HepG2 (cell line): ENCODE data around the gene IRS2. TPM values are rescaled to one million over a fixed set of nuclear protein-coding genes. Genes with fewer than 3 reads are reported as not detected.

ENCODE experiments used
- ATAC-seq: fragments of 200-7000 bp; cut with Tn5 transposase; 3 replicates; pipeline ENCODE4 v1.9.1; 2020; ENCODE audit warnings: mild to moderate bottlenecking, moderate library complexity
- BruUV-seq: library from RNA; stranded (reverse); fragments of 400-500 nt; replicated peaks from 2 replicates; lab custom pipeline; 2021; lab: Mats Ljungman, UMichigan
- CTCF ChIA-PET: fragments of 300-600 bp; formaldehyde crosslinking; extraction: SDS; loops from one replicate; lab custom pipeline; 2021; ENCODE audit warnings: low total read pairs, inconsistent platforms, low intra/inter-chr PET ratio; lab: Yijun Ruan, JAX
- POLR2A ChIA-PET: fragments of 350-600 bp; sonication (Branson Sonifier 250); formaldehyde crosslinking; loops from one replicate; lab custom pipeline; 2020; ENCODE audit warnings: antibody characterized with exemption, inconsistent platforms; lab: Yijun Ruan, JAX
- DNase-seq: peaks from one replicate; pipeline ENCODE4 v3.0.0-alpha.2; 2015; ENCODE audit warnings: low spot score
- FAIRE-seq: peaks from 3 replicates; lab custom pipeline; 2011; peaks lifted over from hg19 to GRCh38; lab: Jason Lieb, UNC
- H2AFZ ChIP-seq: one replicate; pipeline ENCODE4 v1.6.1; 2011; ENCODE audit warnings: low read length, inconsistent platforms
- H3K27ac ChIP-seq: fragments of 300-600 bp; 3 replicates; pipeline ENCODE4 v1.8.0; 2011; ENCODE audit warnings: mixed run types, mild to moderate bottlenecking, mixed read lengths, low read length, inconsistent platforms; ENCODE audit not compliant: insufficient read depth; ENCODE audit errors: extremely low read length
- H3K27me3 ChIP-seq, 2 experiments: fragments of 200-600 bp in 1 of 2; 2 replicates in 1 of 2; 3 replicates in 1 of 2; pipeline versions ENCODE4 v1.6.0 to v1.8.0; 2011; ENCODE audit warnings: low read length in 2 of 2, mild to moderate bottlenecking in 2 of 2, moderate library complexity in 2 of 2, inconsistent platforms in 1 of 2; ENCODE audit not compliant: insufficient read depth in 2 of 2, control insufficient read depth in 1 of 2
- H3K36me3 ChIP-seq, 2 experiments: fragments of 200-600 bp in 1 of 2; replicated peaks in 1 of 2; 2 replicates in 1 of 2; 3 replicates in 1 of 2; pipeline versions ENCODE4 v1.5.1 to v1.8.0; 2011; ENCODE audit warnings: low read length in 2 of 2, inconsistent platforms in 1 of 2; ENCODE audit not compliant: insufficient read depth in 2 of 2, control insufficient read depth in 1 of 2
- H3K4me1 ChIP-seq: 2 replicates; pipeline ENCODE4 v1.5.1; 2012; ENCODE audit warnings: low read length, inconsistent platforms; ENCODE audit not compliant: insufficient read depth
- H3K4me2 ChIP-seq: 2 replicates; pipeline ENCODE4 v1.6.0; 2011; ENCODE audit warnings: low read depth, low read length, inconsistent platforms
- H3K4me3 ChIP-seq, 3 experiments: fragments of 200-600 bp in 1 of 3; sonication (generic), shearing (Covaris generic) in 1 of 3; replicated peaks in 1 of 3; 2 replicates each; pipeline ENCODE4 v1.5.1; 2011 to 2016; ENCODE audit warnings: low read length in 3 of 3, inconsistent platforms in 2 of 3, low read depth in 2 of 3, mild to moderate bottlenecking in 2 of 3, control low read depth in 1 of 3, mixed read lengths in 1 of 3; ENCODE audit not compliant: insufficient read depth in 1 of 3
- H3K79me2 ChIP-seq: one replicate; pipeline ENCODE4 v1.6.1; 2011; ENCODE audit warnings: low read length, inconsistent platforms; ENCODE audit not compliant: insufficient read depth
- H3K9ac ChIP-seq: 2 replicates; pipeline ENCODE4 v1.6.0; 2011; ENCODE audit warnings: mild to moderate bottlenecking, low read depth, low read length, inconsistent platforms; ENCODE audit not compliant: insufficient read depth
- H3K9me3 ChIP-seq: 2 replicates; pipeline ENCODE4 v1.5.1; 2012; ENCODE audit warnings: mild to moderate bottlenecking, low read length
- H4K20me1 ChIP-seq: 2 replicates; pipeline ENCODE4 v1.6.0; 2011; ENCODE audit warnings: inconsistent platforms, mild to moderate bottlenecking, low read length, moderate library complexity; ENCODE audit not compliant: insufficient read depth
- ESRRA ChIP-seq: sonication (generic); formaldehyde crosslinking; IDR thresholded peaks from 2 replicates; pipeline ENCODE4 v1.5.1; 2020; ENCODE audit warnings: mild to moderate bottlenecking, low read depth, missing genetic modification reagents
- FOXA1 ChIP-seq, 2 experiments: fragments of 450-650 bp in 1 of 2; sonication (generic) in 1 of 2; formaldehyde crosslinking in 1 of 2; IDR thresholded peaks; 2 replicates each; pipeline versions ENCODE4 v1.4.0 to v1.6.1; 2016 to 2020; ENCODE audit warnings: missing genetic modification reagents in 1 of 2
- ONECUT2 ChIP-seq: sonication (generic); formaldehyde crosslinking; IDR thresholded peaks from 2 replicates; pipeline ENCODE4 v1.4.0; 2020; ENCODE audit warnings: missing genetic modification reagents
- PAWR ChIP-seq: sonication (generic); formaldehyde crosslinking; IDR thresholded peaks from 2 replicates; pipeline ENCODE4 v1.4.0; 2020; ENCODE audit warnings: missing genetic modification reagents, mild to moderate bottlenecking, borderline replicate concordance
- RNF2 ChIP-seq: fragments of 450-650 bp; conservative IDR thresholded peaks from 2 replicates; pipeline ENCODE4 v1.6.1; 2016; ENCODE audit warnings: low read depth
- SMARCE1 ChIP-seq: fragments of 450-650 bp; IDR thresholded peaks from 2 replicates; pipeline ENCODE4 v1.6.1; 2017; ENCODE audit warnings: borderline replicate concordance
- ZNF468 ChIP-seq: sonication (generic); formaldehyde crosslinking; IDR thresholded peaks from 2 replicates; pipeline ENCODE4 v1.8.0; 2022; ENCODE audit warnings: mild to moderate bottlenecking, moderate library complexity, missing genetic modification reagents
- ZNF878 ChIP-seq: sonication (generic); formaldehyde crosslinking; IDR thresholded peaks from 2 replicates; pipeline ENCODE4 v1.8.1; 2023; ENCODE audit warnings: mild to moderate bottlenecking, missing genetic modification reagents, moderate library complexity
- WGBS: methylation state at CpG from one replicate; pipeline ENCODE4 v1.1.6; 2017; ENCODE audit warnings: low lambda C conversion rate; 5-methylcytosine and 5-hydroxymethylcytosine counted together
- in situ Hi-C: cut with HindIII; loops from 2 replicates; pipeline ENCODE4 v1.10.0; 2017; ENCODE audit warnings: low pct_unique_long_range_greater_than_20kb; ENCODE audit not compliant: extremely low pct_ligation_motif_present
- intact Hi-C: fragments of 100-400 bp; cut with micrococcal nuclease; formaldehyde crosslinking; loops from one replicate; pipeline ENCODE4 v1.10.0; 2022; ENCODE audit not compliant: unreplicated experiment
- polyA plus RNA-seq, 8 experiments: library from polyadenylated mRNA; depleted of rRNA in 3 of 8; stranded (reverse) in 7 of 8; unstranded in 1 of 8; fragments of >200 nt; fragmentation: Illumina TruSeq in 4 of 8; extraction: Trizol in 4 of 8; gene quantifications; 2 replicates each; pipeline versions ENCODE4 v1.2.1 to v1.2.3, GENCODE V29; 2011 to 2016; ENCODE audit warnings: low read depth in 4 of 8, missing spikeins in 1 of 8, mixed read lengths in 1 of 8; ENCODE audit not compliant: insufficient read depth in 1 of 8
- total RNA-seq, 5 experiments: library from RNA; depleted of rRNA; stranded (reverse); fragments of >200 nt; fragmentation: Illumina TruSeq; extraction: Trizol; gene quantifications; 2 replicates each; pipeline ENCODE4 v1.2.3, GENCODE V29; 2016; ENCODE audit warnings: low read depth in 1 of 5
- TF ChIP-seq, protein P1 (sequence below): fragments of 450-650 bp; IDR thresholded peaks from 2 replicates; pipeline ENCODE4 v1.6.1; 2017; ENCODE audit warnings: mild to moderate bottlenecking
- TF ChIP-seq, protein P2 (sequence below): sonication (generic); formaldehyde crosslinking; IDR thresholded peaks from 2 replicates; pipeline ENCODE4 v1.5.0; 2020; ENCODE audit warnings: mild to moderate bottlenecking, missing genetic modification reagents, borderline replicate concordance

IRS2 gene
- total and polyA plus RNA-seq, 2 of the 13 experiments (the other 11 are each of a cell fraction or from before 2014, with no cell fraction given) = 0.02 to 0.04 TPM

DNA sequence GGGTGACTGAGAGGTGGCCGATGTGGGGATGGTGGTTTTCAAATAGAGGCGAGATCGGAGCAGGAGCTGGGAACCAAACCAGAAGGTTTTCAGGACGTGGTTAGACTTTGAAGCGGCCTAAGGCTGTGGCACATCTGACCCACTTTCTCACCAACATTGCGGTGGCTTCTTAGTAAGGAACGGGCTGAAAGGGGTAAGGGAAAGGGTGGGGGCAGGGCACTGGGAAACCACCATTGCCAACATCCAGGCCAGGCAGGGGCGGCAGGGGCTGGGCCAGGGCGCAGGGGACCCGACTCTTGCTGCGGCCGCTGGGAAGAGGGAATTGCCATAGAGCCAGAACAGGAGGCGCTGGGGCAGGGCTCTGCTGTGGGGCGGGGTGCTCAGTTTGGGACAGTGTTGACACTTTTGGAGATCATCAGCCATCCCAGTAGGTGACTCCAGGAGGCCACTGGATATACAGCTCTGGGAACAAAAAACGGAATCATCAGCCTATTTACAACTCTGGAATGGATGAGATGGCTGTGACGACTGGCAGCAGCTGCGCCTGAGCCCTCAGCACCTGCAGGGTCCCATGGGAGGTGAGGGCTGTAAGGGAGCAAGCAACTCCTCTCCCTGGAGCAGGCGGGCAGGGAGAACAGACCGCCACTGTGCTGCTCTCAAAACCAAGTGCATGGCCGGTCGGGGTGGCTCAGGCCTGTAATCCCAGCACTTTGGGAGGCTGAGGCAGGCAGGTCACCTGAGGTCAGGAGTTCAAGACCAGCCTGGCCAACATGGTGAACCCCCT, 52.2 kb downstream of the IRS2 start:
- intact Hi-C loops = no loop called here
- H3K27ac ChIP-seq = no peak overlapping the region
- TF ChIP-seq ZNF468 (CRISPR knock-in tag) (no peak), ESRRA (CRISPR knock-in tag) (no peak), RNF2 (no peak), ZNF878 (CRISPR knock-in tag) (no peak), SMARCE1 (no peak), PAWR (CRISPR knock-in tag) (no peak), ONECUT2 (CRISPR knock-in tag) (no peak), FOXA1 (IDR thresholded peaks at IDR 0.05) (no peak), FOXA1 (CRISPR knock-in tag; IDR thresholded peaks at IDR 0.05) (no peak)
- TF ChIP-seq, protein P1, sequence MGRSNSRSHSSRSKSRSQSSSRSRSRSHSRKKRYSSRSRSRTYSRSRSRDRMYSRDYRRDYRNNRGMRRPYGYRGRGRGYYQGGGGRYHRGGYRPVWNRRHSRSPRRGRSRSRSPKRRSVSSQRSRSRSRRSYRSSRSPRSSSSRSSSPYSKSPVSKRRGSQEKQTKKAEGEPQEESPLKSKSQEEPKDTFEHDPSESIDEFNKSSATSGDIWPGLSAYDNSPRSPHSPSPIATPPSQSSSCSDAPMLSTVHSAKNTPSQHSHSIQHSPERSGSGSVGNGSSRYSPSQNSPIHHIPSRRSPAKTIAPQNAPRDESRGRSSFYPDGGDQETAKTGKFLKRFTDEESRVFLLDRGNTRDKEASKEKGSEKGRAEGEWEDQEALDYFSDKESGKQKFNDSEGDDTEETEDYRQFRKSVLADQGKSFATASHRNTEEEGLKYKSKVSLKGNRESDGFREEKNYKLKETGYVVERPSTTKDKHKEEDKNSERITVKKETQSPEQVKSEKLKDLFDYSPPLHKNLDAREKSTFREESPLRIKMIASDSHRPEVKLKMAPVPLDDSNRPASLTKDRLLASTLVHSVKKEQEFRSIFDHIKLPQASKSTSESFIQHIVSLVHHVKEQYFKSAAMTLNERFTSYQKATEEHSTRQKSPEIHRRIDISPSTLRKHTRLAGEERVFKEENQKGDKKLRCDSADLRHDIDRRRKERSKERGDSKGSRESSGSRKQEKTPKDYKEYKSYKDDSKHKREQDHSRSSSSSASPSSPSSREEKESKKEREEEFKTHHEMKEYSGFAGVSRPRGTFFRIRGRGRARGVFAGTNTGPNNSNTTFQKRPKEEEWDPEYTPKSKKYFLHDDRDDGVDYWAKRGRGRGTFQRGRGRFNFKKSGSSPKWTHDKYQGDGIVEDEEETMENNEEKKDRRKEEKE = no peak
- TF ChIP-seq, protein P2, sequence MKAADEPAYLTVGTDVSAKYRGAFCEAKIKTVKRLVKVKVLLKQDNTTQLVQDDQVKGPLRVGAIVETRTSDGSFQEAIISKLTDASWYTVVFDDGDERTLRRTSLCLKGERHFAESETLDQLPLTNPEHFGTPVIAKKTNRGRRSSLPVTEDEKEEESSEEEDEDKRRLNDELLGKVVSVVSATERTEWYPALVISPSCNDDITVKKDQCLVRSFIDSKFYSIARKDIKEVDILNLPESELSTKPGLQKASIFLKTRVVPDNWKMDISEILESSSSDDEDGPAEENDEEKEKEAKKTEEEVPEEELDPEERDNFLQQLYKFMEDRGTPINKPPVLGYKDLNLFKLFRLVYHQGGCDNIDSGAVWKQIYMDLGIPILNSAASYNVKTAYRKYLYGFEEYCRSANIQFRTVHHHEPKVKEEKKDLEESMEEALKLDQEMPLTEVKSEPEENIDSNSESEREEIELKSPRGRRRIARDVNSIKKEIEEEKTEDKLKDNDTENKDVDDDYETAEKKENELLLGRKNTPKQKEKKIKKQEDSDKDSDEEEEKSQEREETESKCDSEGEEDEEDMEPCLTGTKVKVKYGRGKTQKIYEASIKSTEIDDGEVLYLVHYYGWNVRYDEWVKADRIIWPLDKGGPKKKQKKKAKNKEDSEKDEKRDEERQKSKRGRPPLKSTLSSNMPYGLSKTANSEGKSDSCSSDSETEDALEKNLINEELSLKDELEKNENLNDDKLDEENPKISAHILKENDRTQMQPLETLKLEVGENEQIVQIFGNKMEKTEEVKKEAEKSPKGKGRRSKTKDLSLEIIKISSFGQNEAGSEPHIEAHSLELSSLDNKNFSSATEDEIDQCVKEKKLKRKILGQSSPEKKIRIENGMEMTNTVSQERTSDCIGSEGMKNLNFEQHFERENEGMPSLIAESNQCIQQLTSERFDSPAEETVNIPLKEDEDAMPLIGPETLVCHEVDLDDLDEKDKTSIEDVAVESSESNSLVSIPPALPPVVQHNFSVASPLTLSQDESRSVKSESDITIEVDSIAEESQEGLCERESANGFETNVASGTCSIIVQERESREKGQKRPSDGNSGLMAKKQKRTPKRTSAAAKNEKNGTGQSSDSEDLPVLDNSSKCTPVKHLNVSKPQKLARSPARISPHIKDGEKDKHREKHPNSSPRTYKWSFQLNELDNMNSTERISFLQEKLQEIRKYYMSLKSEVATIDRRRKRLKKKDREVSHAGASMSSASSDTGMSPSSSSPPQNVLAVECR (CRISPR knock-in tag) = no peak
- no peak overlapping the region for H3K9ac ChIP-seq
- BruUV-seq = no TSS peak
- H3K4me3 ChIP-seq = no peak overlapping the region
- ATAC-seq (no peak), DNase-seq (no peak), FAIRE-seq (no peak)
- in situ Hi-C loops = no loop called here
- no peak overlapping the region for H2AFZ ChIP-seq
- 76% methylated on average over 17 of the region's 21 CpGs for WGBS
- ChIA-PET CTCF (no interaction called here), POLR2A (no interaction called here)
- no peaks in the 10 kb centered on the region for H3K79me2 ChIP-seq
- no peak overlapping the region for H3K4me2 ChIP-seq
- no peaks in the 10 kb centered on the region for H4K20me1 ChIP-seq
- H3K27me3 ChIP-seq = peaks cover 0 to 9% of the 10 kb centered on the region in 2 experiments; a peak in 1 of 5 replicates
- H3K4me1 ChIP-seq = no peaks in the 10 kb centered on the region
- H3K36me3 ChIP-seq = no peaks in the 10 kb centered on the region
- no peaks in the 10 kb centered on the region for H3K9me3 ChIP-seq
